Measurements from ENCODE around the gene SEPTIN8.

SEPTIN8 gene

GRCh38 chr5:132763181-132764036 is 13.6 kb downstream of the SEPTIN8 start:
- no peaks in the 10 kb centered on the region for H3K9me3 ChIP-seq (ENCODE audit: insufficient read depth, low read depth, low read length)
- no peaks in the 10 kb centered on the region for H3K4me1 ChIP-seq (ENCODE audit: insufficient read depth, low read length, poor library complexity, severe bottlenecking)
- TF ChIP-seq EZH2phosphoT487 (IDR thresholded peaks at IDR 0.05; ENCODE audit: borderline replicate concordance) (no peak), CTCF (conservative IDR thresholded peaks at IDR 0.05; ENCODE audit: low read length) (no peak)
- H3K27me3 ChIP-seq (ENCODE audit: insufficient read depth, low read length, poor library complexity, severe bottlenecking), result no peaks in the 10 kb centered on the region
- H3K79me2 ChIP-seq (ENCODE audit: insufficient read depth, low read length), result no peaks in the 10 kb centered on the region
- H3K9me2 ChIP-seq (replicated peaks; ENCODE audit: low read depth, low read length), result no peaks in the 10 kb centered on the region
- no peaks in the 10 kb centered on the region for H3F3A ChIP-seq (ENCODE audit: low read depth)
- H3K4me3 ChIP-seq (ENCODE audit: low read length, poor library complexity, severe bottlenecking), result no peak overlapping the region
- H2AFZ ChIP-seq (ENCODE audit: low read length), result no peak overlapping the region
- H4K20me1 ChIP-seq (ENCODE audit: insufficient read depth, low read length, poor library complexity, severe bottlenecking), result no peaks in the 10 kb centered on the region
- H3K9ac ChIP-seq (ENCODE audit: low read depth, low read length, poor library complexity, severe bottlenecking), result no peak overlapping the region
- no peaks in the 10 kb centered on the region; the same call in 1 of the 2 replicates for H3K36me3 ChIP-seq (ENCODE audit: insufficient read depth, low read length)
- no peak overlapping the region for H3K4me2 ChIP-seq (ENCODE audit: low read depth, low read length, poor library complexity, severe bottlenecking)

DNA sequence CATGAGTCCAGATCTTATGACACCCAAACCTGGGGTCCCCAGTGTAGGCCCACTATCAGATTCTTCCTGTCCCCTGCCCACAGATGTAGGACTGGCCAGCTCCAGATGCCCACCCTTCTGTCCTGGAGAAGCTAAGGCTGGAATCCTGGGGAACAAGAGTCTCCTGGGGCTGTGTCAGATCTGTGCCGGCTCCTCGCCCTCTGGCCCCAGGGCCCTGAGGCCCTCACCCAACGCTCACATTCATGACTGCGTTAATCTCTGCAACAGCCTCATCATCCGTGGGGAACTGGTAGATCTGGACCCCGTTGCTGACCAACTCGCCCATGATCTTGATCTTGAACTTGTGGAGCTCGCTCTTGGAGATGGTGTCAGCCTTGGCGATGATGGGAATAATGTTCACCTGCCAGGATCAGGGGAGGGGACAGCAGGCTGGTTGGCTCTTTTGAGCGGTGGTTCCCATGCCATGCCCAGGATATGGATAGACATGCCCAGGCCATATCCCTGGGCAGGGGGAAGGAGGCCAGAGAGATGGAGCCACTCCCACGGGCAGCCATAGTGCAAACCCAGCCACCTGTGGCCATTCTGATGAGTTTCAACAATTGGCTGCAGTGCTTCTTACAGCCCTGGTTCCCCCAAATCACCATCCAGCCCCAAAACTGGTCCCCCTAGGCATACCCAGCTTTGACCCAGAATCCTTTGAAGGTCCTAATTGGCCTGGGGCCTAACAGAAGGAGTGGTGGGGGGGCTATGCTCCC is 14.6 kb downstream of the SEPTIN8 start:
- Histone ChIP-seq H3F3A (ENCODE audit: low read depth) (no peaks in the 10 kb centered on the region), H3K4me2 (ENCODE audit: low read depth, low read length, poor library complexity, severe bottlenecking) (no peak overlapping the region), H3K4me3 (ENCODE audit: low read length, poor library complexity, severe bottlenecking) (no peak overlapping the region), H3K79me2 (ENCODE audit: insufficient read depth, low read length) (no peaks in the 10 kb centered on the region), H3K36me3 (ENCODE audit: insufficient read depth, low read length) (no peaks in the 10 kb centered on the region; the same call in 1 of the 2 replicates), H4K20me1 (ENCODE audit: insufficient read depth, low read length, poor library complexity, severe bottlenecking) (no peaks in the 10 kb centered on the region), H3K4me1 (ENCODE audit: insufficient read depth, low read length, poor library complexity, severe bottlenecking) (no peaks in the 10 kb centered on the region), H3K9me2 (replicated peaks; ENCODE audit: low read depth, low read length) (no peaks in the 10 kb centered on the region), H2AFZ (ENCODE audit: low read length) (no peak overlapping the region), H3K27me3 (ENCODE audit: insufficient read depth, low read length, poor library complexity, severe bottlenecking) (no peaks in the 10 kb centered on the region), H3K9me3 (ENCODE audit: insufficient read depth, low read depth, low read length) (no peaks in the 10 kb centered on the region), H3K9ac (ENCODE audit: low read depth, low read length, poor library complexity, severe bottlenecking) (no peak overlapping the region)
- TF ChIP-seq CTCF (conservative IDR thresholded peaks at IDR 0.05; ENCODE audit: low read length) (no peak), EZH2phosphoT487 (IDR thresholded peaks at IDR 0.05; ENCODE audit: borderline replicate concordance) (no peak)

DNA sequence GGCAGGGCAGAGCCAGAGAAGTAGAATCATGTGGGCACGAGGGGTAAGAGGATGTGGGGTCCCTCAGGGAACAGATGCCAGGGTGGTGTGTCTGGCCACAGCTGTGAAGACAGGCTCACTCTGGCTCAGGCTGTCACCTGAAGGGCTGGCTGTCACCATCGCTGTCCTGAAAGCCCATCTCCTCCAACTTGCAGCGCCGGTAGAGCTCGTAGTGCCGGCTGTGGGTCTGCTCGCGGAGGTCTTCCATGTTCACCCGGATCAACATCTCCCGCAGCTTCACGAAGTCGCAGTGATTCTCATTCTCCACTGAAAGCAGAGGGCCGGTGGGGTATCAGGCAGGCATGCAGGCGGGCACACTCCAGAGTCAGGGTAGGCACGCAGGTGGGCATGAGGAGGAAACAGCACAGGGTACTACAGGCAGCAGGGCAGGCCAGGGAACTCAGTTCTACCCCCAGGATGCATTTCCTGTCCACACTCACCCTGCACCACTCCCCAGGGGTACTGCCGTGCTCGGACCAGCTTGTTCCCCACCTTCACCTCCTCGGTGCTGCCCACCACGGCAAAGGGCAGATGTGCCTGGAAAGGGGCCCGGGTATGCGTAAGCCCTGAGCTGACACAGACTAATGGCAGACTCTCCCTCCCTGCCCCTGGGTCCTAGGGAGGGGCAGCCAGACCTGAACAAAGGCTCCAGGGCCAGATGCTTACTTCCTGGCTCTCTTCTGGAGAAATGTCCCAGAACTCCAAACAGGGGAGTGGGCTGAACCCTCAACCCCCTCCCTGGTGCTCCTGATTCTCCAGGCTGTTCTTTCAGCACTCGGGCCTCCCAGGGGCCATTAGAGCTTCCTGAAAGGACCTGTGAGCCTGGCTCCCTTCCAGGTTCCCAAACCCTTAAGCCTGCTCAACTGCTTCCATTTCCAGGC is 15.5 kb downstream of the SEPTIN8 start:
- Histone ChIP-seq H3K9me2 (replicated peaks; ENCODE audit: low read depth, low read length) (no peaks in the 10 kb centered on the region), H3K79me2 (ENCODE audit: insufficient read depth, low read length) (no peaks in the 10 kb centered on the region), H3K4me3 (ENCODE audit: low read length, poor library complexity, severe bottlenecking) (no peak overlapping the region), H3K4me1 (ENCODE audit: insufficient read depth, low read length, poor library complexity, severe bottlenecking) (no peaks in the 10 kb centered on the region), H4K20me1 (ENCODE audit: insufficient read depth, low read length, poor library complexity, severe bottlenecking) (no peaks in the 10 kb centered on the region), H3K36me3 (ENCODE audit: insufficient read depth, low read length) (no peaks in the 10 kb centered on the region; the same call in 1 of the 2 replicates), H3F3A (ENCODE audit: low read depth) (no peaks in the 10 kb centered on the region), H2AFZ (ENCODE audit: low read length) (no peak overlapping the region), H3K9ac (ENCODE audit: low read depth, low read length, poor library complexity, severe bottlenecking) (no peak overlapping the region), H3K4me2 (ENCODE audit: low read depth, low read length, poor library complexity, severe bottlenecking) (no peak overlapping the region), H3K27me3 (ENCODE audit: insufficient read depth, low read length, poor library complexity, severe bottlenecking) (no peaks in the 10 kb centered on the region), H3K9me3 (ENCODE audit: insufficient read depth, low read depth, low read length) (no peaks in the 10 kb centered on the region)
- TF ChIP-seq EZH2phosphoT487 (IDR thresholded peaks at IDR 0.05; ENCODE audit: borderline replicate concordance) (no peak), CTCF (conservative IDR thresholded peaks at IDR 0.05; ENCODE audit: low read length) (no peak)
